GM19193 (cell line): ENCODE results near the gene ABHD8.

Experiments used
- POLR2A ChIP-seq: IDR thresholded peaks from 4 replicates; pipeline ENCODE4 v1.6.1; 2011; ENCODE audit not compliant: insufficient read depth, insufficient read length; ENCODE audit errors: extremely low read depth

The ABHD8 gene, protein sequence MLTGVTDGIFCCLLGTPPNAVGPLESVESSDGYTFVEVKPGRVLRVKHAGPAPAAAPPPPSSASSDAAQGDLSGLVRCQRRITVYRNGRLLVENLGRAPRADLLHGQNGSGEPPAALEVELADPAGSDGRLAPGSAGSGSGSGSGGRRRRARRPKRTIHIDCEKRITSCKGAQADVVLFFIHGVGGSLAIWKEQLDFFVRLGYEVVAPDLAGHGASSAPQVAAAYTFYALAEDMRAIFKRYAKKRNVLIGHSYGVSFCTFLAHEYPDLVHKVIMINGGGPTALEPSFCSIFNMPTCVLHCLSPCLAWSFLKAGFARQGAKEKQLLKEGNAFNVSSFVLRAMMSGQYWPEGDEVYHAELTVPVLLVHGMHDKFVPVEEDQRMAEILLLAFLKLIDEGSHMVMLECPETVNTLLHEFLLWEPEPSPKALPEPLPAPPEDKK

DNA sequence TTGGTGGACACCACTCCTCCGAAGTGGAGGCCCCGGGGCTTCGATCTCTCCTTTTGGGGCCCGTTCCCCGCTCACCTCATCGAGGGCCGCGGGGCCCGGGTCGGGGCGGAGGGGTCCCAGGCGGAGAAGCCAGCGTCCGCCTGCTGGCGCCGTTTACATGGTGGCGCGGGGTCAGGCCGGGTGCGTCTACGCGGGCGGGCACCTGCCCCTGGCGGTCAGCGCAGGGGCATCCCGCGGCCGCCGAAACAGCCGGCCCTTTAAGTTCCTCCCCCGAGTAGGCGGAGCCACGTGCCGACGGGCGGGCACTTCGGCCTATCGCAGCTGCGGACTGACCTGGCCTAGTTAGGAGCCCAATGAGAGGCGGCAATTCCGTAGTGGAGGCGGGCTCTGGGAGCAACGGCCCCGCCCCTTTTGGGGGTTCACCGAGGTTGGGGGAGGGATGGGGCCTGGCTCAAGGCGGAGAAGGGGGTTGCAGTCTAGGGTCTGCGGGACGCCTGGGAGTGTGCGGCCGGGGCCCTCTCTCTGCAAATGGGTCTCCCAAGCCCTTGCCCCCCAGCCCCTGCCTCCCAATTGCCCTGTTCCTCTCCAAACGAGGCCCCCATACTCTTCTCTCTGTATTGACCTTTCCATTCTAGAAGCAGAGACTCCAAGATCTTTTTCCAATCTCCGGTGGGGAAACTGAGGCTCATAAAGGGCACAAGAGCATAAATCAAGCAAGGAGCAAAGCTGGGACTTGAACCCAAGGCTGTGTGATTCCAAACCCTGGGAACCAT is at the start of gene ABHD8:
Gene ABHD8, minus strand, starts transcription at position 259 of the 773 bp plus-strand sequence. CDS start 1,809 bp downstream, outside the sequence.
- TF ChIP-seq POLR2A, result peak; percentile 37

DNA sequence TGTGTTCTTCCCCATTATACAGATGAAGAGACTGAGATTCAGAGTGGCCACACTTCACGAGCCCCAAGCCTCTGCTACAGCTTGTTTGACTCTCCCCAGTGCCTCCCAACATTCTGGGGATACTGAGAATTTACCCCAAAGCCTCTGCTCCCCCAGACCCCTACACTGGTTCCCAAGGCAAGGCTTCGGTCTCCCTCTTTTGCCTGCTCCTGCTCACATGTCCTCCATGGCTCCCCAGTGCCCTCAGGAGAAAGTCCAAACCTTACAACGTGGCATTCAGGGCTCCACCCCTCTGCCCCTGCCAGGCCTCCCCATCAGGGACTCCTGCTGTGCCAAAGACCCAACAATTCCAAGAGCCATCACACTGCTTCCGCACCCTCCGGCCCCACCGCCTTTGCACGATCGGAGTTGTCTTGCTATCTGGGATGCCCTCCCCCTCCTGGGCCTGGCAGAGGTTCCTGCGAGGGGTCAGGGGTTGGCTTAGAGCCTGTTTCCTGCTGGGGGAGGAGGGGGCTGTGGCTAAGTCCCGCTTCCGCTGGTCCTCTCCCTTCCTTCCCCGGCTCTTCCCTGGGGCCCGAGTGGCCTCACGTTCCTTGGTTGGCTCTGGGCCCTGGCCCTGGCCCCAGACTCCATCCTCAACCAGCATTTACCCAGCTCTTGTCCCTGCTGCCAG is 49.5 kb upstream of the ABHD8 start:
- TF ChIP-seq POLR2A, result no peak

- TF ChIP-seq POLR2A, result no peak
Measured at GRCh38 chr19:17351815-17352435, 48.7 kb upstream of the ABHD8 start.

DNA sequence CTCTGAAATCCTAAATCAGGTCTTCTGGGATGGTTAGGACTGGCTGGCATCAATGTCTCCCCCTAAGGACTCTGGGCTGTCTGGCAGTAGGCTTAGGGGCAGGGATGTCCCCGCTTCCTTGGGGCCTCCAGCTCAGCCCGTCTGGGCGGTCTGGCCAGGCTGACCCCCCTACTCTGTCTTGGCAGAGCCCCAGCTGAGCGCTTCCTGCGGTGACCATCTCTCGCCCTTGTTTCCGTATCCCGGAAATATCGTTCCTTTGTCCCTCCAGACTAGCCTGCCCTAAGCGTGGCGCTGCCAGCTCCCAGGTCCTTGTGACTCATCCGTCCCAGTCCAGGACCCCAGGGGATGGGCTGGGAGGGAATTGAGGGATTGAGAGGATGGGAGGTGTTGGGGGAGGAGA is 45.5 kb upstream of the ABHD8 start:
- TF ChIP-seq POLR2A, result no peak

DNA sequence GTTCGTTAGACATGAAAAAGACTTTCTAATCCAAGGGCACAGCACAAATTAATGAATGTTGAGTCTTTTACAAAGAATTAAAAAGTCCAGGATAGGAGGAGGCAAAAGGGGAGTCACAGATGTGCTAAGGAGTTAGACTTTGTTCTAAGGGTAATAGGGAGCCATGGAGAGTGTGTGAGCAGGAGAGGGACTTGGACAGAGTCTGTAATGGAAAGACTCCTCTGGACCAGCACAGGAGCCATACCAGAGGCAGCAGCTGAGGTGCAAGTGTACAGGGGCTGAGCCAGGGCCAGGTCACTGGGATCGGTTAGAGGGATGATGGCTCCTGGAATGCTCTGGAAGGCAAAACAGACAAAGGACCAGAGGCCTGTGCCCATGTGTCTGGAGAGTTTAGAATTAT is 44.7 kb upstream of the ABHD8 start:
- TF ChIP-seq POLR2A, result no peak

GRCh38 chr19:17347361-17347760 is 44.1 kb upstream of the ABHD8 start:
- TF ChIP-seq POLR2A, result no peak

DNA sequence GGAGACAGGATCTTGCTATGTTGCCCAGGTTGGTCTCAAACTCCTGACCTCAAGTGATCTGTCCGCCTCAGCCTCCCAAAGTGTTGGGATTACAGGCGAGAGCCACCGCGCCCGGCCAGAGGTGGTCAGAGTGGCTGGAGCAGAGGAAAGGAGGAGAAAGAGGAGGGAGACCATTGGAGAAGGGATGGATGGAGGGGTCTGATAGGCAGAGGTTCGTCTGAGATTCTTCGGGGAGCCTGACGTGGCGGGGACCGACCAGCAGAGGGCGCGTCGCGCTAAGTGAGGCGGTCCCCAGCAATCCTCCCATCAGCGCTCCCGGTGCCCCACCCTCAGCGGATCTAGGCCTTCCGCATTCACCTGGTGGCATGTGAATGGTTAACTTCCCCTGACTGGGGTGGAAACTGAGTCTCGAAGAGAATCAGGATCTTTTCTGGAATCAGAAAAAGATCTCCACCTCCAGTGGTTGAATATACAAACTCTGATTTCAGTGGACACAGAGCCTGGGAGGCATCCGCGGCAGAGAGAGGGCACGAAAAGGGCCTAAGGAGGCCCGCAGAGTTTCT is 43.0 kb upstream of the ABHD8 start:
- TF ChIP-seq POLR2A, result no peak

DNA sequence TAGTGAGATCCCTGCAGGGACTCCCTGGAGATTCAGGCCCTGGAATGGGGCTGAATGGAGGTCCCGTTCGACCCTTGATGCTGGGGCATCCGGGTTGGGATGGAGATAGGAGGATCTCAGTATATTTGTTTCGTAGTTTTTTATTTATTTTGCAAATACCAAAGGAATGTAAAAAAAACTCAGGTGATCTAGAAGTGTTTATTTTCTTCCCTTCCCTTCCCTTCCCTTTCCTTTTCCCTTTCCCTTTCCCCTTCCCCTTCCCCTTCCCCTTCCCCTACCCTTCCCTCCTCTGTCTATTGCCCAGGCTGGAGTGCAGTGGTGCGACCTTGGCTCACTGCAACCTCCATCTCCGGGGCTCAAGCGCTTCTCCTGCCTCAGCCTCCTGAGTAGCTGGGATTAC is 38.6 kb upstream of the ABHD8 start:
- TF ChIP-seq POLR2A, result no peak

- no peak for TF ChIP-seq POLR2A
Measured at GRCh38 chr19:17341386-17341785, 38.2 kb upstream of the ABHD8 start.

GRCh38 chr19:17340871-17341357 is 37.7 kb upstream of the ABHD8 start:
- TF ChIP-seq POLR2A, result no peak

DNA sequence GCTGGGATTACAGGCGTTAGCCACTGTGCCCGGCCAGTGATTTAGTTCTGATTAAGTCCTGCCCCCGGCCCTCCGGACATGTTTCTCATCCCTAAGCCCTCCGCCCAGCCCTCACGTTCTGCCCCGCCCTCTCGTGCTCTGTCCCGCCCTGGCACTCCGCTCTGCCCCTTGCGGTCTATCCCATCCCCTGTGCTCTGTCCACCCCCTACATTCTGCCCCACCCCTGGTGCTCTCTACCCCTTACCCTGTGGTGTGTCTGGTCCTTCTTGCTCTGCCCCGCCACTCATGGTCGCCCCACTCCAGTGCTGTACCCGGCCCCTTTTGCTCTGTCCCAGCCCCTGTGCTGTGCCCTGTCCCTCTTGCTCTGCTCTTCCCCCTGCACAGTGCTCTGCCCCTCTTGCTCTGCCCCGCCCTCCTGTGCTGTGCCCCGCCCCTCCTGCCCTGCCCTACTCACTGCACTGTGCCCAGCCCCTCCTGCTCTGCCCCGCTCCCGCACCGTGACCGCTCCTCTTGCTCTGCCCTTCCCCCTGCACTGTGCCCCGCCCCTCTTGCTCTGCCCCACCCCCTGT is 37.2 kb upstream of the ABHD8 start:
- no peak for TF ChIP-seq POLR2A

DNA sequence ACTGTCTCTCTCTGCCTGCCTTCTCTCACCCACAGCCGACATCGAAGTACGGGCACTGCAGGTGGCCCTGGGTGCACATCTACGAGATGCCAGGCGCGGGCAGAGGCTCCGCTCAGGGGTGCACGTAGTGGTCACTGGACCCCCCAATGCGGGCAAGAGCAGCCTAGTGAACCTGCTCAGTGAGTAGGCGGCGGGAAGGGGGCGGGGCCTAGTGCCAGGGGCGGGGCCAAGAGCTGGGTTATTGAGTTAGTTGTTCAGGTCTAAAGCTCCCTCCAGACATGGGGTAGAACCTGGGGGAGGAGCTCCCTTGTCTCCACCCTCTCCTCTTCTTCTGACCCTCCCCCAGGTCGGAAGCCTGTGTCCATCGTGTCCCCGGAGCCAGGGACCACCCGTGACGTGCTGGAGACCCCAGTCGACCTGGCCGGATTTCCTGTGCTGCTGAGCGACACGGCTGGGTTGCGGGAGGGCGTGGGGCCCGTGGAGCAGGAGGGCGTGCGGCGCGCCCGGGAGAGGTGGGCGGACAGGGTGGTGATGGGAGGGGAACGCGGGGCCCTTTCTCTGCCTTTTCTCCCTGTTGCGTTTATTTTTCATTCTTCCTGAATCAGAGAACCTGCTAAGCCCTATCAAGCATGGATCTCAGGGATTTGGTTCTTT is 36.0 kb upstream of the ABHD8 start:
- no peak for TF ChIP-seq POLR2A

DNA sequence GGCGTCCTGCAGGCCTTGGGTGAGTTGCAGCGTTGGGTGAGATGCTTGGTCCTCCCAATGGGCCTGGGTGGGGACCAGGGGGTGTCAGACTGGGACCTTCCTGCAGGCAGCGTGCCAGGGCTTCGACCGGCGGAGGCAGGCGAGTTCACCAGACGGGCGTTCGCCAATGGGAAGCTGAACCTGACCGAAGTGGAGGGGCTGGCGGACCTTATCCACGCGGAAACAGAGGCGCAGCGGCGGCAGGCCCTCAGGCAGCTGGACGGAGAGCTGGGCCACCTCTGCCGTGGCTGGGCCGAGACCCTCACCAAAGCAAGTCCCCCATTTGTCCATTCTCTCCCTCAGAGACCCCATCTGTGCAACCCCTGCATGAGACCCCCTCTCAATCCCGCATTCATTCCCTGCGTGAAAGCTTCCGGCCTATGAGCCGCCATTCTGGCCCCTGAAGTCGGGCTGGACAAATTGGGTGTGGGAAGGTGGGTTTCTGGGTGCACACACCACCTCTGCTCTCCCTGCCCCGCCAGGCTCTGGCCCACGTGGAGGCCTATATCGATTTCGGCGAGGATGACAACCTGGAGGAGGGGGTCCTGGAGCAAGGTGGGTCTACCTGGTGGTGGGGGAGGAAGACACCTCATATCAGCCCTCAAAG is 35.3 kb upstream of the ABHD8 start:
- TF ChIP-seq POLR2A, result no peak

- TF ChIP-seq POLR2A, result no peak
Measured at GRCh38 chr19:17337675-17338432, 34.6 kb upstream of the ABHD8 start.
